Inflammatory macrophage treated with lipopolysaccharide for 1 hour (primary cell): ENCODE measurements around the gene ACY1.
A peak's percentile ranks its signal among the peaks of the same experiment; 100 is the strongest.

Experiments used
- DNase-seq, 2 donors: peaks; one replicate each; pipeline ENCODE4 v3.0.0-alpha.2; 2020 to 2022

ACY1 gene

GRCh38 chr3:51982838-51983577, at the start of gene ACY1:
ACY1 (plus strand) TSS chr3:51983535; CDS start chr3:51984065, 530 bp downstream.
- peak; percentile 84 to 87 for DNase-seq

GRCh38 chr3:51934139-51934850, 49.0 kb upstream of the ACY1 start:
- no peak for DNase-seq

DNA sequence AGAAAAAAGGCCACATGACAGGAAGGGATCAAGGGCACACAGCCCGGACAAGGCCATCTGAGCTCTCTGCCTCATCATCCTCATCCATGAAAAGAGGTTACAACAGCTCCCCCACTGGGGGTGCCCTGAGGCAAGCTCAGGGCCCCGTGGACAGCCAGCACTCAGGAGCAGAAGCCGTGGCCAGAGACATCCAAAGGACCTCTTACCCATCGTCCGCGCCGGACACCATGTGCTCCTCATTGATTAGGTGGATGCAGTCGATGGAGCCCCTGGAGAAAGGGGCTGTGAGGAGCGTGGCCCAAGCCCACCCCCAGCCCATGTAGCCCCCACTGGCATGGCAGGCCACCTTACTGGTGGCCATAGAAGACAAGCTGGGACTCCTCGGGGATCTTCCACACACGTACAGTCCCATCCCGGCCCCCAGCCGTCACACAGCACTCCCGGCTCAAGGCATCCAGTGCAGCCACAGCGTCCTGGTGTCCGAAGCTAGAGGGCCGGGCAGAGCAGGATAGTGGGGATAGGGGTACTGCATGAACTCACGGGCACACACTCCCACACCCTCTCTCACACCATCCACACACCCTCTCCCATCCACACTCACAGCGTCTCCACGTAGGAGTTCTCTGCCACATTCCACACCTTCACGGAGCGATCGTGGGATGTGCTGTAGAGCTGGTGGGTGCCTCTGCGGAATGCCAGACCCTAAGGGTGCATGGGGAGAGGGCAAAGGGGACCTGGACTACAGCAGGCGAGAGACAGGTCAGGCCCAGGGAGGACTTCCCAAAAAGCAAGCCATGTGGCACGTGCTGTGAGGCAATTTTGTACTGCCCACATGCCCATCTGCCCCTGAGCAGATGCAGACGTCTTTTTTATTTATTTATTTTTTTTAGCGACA, 48.1 kb upstream of the ACY1 start:
- DNase-seq: no peak

GRCh38 chr3:51935886-51936755, 47.2 kb upstream of the ACY1 start:
- no peak for DNase-seq

DNA sequence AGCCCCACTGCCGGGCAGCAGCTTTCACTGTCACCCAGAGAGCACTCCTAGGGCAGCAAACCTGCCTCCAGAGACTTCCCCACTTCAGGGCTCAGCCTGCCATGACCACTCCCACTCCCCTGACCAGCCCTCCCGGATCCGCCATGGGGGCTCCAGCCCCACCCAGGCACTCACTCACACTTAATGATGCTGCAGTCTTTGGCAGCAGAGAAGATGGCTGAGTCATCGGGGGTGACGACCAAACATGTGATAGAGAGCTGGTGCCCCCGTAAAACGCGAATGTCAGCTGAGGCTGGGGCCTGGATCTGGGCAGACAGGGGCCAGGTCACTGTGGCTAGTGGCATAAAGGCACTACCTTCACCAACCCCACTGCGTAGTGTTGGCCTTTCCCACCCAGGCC, 46.3 kb upstream of the ACY1 start:
- no peak for DNase-seq

DNA sequence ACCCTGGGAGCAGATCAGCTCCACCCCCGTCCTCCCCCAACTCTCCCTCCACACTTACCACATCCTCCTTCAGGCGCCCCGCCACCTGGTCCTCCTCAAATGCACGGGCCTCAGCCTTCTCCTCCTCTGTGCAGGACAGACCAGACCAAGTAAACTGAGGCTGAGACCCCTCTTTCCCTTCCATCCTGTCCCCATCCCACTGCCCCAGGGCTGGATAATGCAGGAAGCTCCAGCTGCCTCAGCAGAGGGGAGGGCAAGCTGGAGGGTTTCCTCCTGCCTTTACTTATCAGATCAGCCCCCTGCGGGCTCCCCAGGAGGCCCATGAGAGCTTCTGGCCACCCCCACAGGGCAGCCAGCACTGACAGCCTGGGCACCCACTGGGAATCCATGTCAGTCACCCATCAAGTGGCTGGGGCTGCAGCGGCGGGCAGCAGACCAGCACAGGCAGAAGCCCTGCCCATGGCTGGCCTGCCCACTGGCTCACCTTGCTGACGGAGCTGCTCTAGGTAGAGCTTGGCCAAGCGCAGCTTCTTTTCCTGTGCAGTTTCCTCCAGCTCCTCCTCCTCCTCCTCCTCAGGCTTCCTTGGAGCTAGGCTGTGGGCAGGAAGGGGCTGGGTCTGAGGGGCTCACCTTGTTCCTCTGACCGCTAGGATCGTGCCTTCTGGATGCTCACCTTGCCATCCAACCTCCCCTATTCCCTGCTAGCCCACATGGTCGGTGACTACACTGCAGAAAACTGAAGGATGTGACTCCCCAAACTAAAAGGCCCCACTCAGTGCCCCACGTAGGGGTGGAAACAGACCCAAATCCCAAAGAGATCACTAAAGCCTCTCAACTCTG, 45.5 kb upstream of the ACY1 start:
- DNase-seq: no peak

DNA sequence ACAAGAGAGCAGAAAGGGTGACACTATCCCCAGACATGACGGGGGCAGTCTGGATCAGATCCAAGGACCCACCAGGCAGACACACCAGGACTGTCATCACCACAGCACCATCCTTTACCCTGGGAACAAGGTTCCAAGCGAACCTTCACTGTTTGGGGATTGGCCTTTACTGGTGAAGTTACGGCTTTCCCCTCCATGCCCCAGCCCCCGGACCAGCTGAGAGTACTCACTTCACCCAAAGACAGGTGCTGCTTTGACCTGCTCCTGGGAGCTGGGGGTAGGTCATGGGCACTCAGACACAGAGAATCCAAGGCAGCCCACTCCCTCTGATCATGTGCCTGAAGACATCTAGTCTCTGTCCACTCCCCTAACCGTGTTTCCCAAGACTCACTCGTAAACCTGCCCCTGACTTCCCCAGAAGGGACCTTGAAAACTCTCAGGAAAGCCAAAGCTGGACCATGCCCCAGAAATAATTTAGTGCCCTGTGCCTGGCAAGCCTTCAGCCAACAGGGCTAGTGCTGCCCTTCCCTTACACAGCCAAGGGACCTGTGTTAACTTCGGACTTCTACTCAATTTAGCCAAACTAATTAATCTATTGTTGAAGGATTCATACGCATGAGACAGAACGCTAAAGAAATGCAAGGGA, 44.4 kb upstream of the ACY1 start:
- no peak for DNase-seq

GRCh38 chr3:51940648-51941462, 42.5 kb upstream of the ACY1 start:
- DNase-seq: no peak

- DNase-seq: no peak
Measured at GRCh38 chr3:51941463-51941797, 41.9 kb upstream of the ACY1 start.

DNA sequence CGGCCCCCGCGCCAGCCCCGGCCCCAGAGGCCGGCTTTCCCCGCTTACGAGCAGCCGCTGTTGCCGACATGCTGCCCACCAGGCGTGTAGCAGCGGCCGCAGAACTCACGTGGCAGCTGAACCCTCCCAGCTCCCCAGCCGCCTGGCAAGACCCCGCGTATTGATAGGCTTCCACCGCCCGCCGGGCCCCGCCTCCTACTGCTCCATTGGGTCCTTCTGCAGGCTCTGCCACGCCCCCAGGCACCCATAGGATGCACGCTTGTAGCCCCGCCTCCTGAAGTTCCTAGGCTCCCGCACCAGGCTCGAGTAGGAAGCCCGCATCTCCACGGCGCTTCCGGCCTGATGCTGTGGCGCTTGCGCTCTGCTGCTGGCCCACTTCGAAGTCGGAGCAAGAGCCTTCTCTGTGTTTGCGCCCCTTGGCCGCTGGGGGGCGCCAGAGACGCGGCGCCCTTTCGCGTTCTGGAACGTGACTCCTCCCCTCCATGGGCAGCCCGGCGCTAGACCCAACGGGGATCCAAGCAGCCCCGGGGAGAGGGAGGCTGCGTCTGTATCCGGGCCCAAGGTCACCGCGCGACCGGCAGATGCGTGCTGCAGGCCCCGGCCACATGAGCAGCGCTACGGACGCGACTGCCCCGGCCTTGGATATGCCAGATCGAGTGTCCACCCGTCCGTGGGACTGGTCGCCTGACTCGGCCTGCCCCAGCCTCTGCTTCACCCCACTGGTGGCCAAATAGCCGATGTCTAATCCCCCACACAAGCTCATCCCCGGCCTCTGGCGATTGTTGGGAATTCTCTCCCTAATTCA, 41.3 kb upstream of the ACY1 start, which contains the start of the genes PARP3 and RRP9:
PARP3 (plus strand) TSS at position 566 of the 805 bp plus-strand sequence. CDS start 993 bp downstream, outside the sequence.
RRP9 (minus strand) TSS at position 107 of the 805 bp plus-strand sequence; CDS start at position 70, 37 bp downstream.
- peak; percentile 99 to 100 for DNase-seq

DNA sequence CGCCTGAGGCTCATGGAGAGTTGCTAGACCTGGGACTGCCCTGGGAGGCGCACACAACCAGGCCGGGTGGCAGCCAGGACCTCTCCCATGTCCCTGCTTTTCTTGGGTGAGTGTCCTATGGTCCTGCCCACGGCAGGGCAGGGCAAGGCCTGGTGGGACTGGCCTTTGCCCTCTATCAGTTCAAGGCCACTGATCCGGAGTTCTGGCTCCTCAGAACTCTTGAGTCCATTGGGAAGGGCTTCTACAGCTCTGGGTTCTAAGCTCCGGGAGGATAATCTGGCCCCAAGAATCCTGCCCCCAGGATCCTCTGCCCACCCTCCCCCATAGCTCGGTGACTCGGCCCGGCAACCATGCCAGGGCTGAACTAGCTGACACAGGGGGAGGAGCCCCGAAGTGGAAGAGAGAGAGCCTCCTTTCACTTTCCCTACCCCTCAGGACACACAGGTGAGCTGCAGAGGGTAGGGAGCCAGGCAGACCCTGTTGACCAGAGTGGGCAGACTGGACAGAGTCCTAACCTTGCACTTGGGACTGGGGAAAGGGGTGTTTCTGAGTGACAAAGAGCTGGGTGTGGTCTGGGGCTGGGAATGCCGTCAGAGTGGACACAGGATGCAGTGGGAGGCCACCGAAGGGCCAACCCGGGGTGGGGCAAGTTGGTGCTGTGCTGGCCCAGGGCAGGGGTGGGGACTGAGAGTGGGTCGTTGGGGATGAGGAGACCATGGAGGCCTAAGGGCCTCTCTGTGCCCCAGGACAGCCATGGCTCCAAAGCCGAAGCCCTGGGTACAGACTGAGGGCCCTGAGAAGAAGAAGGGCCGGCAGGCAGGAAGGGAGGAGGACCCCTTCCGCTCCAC, 40.5 kb upstream of the ACY1 start:
- DNase-seq: peak; percentile 41 to 42

GRCh38 chr3:51943451-51944391, 39.6 kb upstream of the ACY1 start:
- no peak for DNase-seq

GRCh38 chr3:51944451-51945021, 38.8 kb upstream of the ACY1 start:
- DNase-seq: no peak

DNA sequence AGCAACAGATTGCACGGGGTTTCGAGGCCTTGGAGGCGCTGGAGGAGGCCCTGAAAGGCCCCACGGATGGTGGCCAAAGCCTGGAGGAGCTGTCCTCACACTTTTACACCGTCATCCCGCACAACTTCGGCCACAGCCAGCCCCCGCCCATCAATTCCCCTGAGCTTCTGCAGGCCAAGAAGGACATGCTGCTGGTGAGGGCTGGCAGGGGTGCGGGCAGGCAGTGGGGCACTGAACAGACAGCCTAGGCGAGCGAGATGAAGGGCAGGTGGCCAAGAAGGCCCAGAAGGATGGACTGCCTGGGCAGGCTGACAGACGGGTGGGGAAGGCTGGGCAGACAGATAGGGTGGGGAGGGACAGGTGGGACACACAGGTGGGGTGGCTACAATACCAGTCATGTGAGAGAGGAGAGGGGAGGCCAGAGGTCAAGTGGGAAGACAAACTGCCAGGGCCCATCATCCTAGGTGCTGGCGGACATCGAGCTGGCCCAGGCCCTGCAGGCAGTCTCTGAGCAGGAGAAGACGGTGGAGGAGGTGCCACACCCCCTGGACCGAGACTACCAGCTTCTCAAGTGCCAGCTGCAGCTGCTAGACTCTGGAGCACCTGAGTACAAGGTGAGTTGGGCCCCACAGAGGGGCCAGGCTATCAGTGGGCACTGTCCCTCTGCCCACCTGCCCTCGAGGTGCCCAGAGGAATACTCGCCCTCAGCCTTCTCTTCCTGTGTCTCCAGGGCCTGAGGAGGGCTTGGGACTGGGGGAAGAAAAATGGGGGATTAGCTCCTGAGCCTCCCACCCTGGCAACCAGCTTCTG, 38.1 kb upstream of the ACY1 start:
- no peak for DNase-seq

GRCh38 chr3:51945926-51946705, 37.2 kb upstream of the ACY1 start:
- no peak for DNase-seq
